ENCODE results near the gene CENPVL1. TPM values are rescaled to one million over a fixed set of nuclear protein-coding genes. Genes with fewer than 3 reads are reported as not detected.

CENPVL1 gene
- total RNA-seq, 1 donor from 2014 or later = 3.3 TPM

Other genes starting within 250 kb of the CENPVL1 start
- gene NUDT11, start 213.9 kb upstream of the CENPVL1 start, total RNA-seq = 115 TPM
- 2.4 TPM for gene CENPVL3, start 91.6 kb upstream of the CENPVL1 start, total RNA-seq
- gene CENPVL2, start 27.7 kb upstream of the CENPVL1 start, total RNA-seq = 3.3 TPM
- 22.8 TPM for gene GSPT2, start 32.9 kb downstream of the CENPVL1 start, total RNA-seq
- gene MAGED1, start 183.1 kb downstream of the CENPVL1 start, total RNA-seq = 107 TPM

Data from frontal cortex (tissue), 1 donor.